Activated CD8-positive, alpha-beta memory T cell treated with anti-CD3 and anti-CD28 coated beads, Interleukin-2, amount 50 U/mL, for 4 hours (primary cell): ENCODE results near the gene SGMS1.
"Not testable (repeated sequence)": the region's sequence is repeated elsewhere in the genome, so short reads cannot be mapped to it uniquely, and the experiment has no call there.

Source experiments
- DNase-seq: peaks from one replicate; pipeline ENCODE4 v3.0.0-alpha.2; 2020

The SGMS1 gene

GRCh38 chr10:50358925-50359687, 264.6 kb downstream of the SGMS1 start:
- no peak for DNase-seq

- no peak for DNase-seq
Measured at GRCh38 chr10:50358411-50358810, 265.3 kb downstream of the SGMS1 start.

- DNase-seq: not testable (repeated sequence)
Measured at GRCh38 chr10:50356481-50356832, 267.3 kb downstream of the SGMS1 start.

GRCh38 chr10:50355693-50356480, 267.9 kb downstream of the SGMS1 start:
- not testable (repeated sequence) for DNase-seq

- no peak for DNase-seq
Measured at GRCh38 chr10:50351483-50352146, 272.1 kb downstream of the SGMS1 start.

GRCh38 chr10:50350366-50350765, 273.4 kb downstream of the SGMS1 start:
- no peak for DNase-seq

- no peak for DNase-seq
Measured at GRCh38 chr10:50349554-50349953, 274.2 kb downstream of the SGMS1 start.

- DNase-seq: no peak
Measured at GRCh38 chr10:50347394-50347802, 276.4 kb downstream of the SGMS1 start.

- no peak for DNase-seq
Measured at GRCh38 chr10:50346942-50347341, 276.8 kb downstream of the SGMS1 start.

- no peak for DNase-seq
Measured at GRCh38 chr10:50345545-50345944, 278.2 kb downstream of the SGMS1 start.

GRCh38 chr10:50343702-50344331, 279.9 kb downstream of the SGMS1 start:
- no peak for DNase-seq

GRCh38 chr10:50341987-50342386, 281.8 kb downstream of the SGMS1 start:
- no peak for DNase-seq

GRCh38 chr10:50336140-50336539, 287.6 kb downstream of the SGMS1 start:
- DNase-seq: no peak

- DNase-seq: no peak
Measured at GRCh38 chr10:50335397-50335796, 288.4 kb downstream of the SGMS1 start.

- no peak for DNase-seq
Measured at GRCh38 chr10:50334273-50334672, 289.5 kb downstream of the SGMS1 start.

GRCh38 chr10:50333872-50334271, 289.9 kb downstream of the SGMS1 start:
- DNase-seq: no peak

- DNase-seq: no peak
Measured at GRCh38 chr10:50332108-50332842, 291.5 kb downstream of the SGMS1 start.

GRCh38 chr10:50331486-50331885, 292.3 kb downstream of the SGMS1 start:
- no peak for DNase-seq

- no peak for DNase-seq
Measured at GRCh38 chr10:50326757-50327701, 296.7 kb downstream of the SGMS1 start.

- DNase-seq: no peak
Measured at GRCh38 chr10:50326172-50326555, 297.6 kb downstream of the SGMS1 start.

GRCh38 chr10:50325449-50326171, 298.1 kb downstream of the SGMS1 start:
- DNase-seq: no peak
